BJ (cell line): ENCODE data around the gene ZMAT5. TPM values are rescaled to one million over a fixed set of nuclear protein-coding genes. Genes with fewer than 3 reads are reported as not detected.

ENCODE experiments used
- CTCF ChIA-PET: fragments of 350-600 bp; formaldehyde crosslinking; extraction: SDS; loops from one replicate; lab custom pipeline; 2021; ENCODE audit warnings: antibody characterized with exemption, inconsistent platforms; lab: Yijun Ruan, JAX
- POLR2A ChIA-PET: fragments of 300-600 bp; sonication (Branson Sonifier 250); formaldehyde crosslinking; extraction: SDS; loops from one replicate; lab custom pipeline; 2021; ENCODE audit warnings: antibody characterized with exemption; lab: Charles Lee
- DNase-seq: peaks from one replicate; pipeline ENCODE4 v3.0.0-alpha.2; 2011; ENCODE audit warnings: low read depth
- H3K27me3 ChIP-seq: 2 replicates; pipeline ENCODE4 v1.6.0; 2011; ENCODE audit warnings: low read length; ENCODE audit not compliant: control insufficient read depth, insufficient read depth
- H3K36me3 ChIP-seq: 2 replicates; pipeline ENCODE4 v1.5.1; 2011; ENCODE audit warnings: low read length; ENCODE audit not compliant: control insufficient read depth, insufficient read depth
- H3K4me3 ChIP-seq: 2 replicates; pipeline ENCODE4 v1.5.1; 2011; ENCODE audit warnings: low read depth, mild to moderate bottlenecking, control low read depth, low read length
- polyA plus RNA-seq: library from polyadenylated mRNA; depleted of rRNA; stranded (reverse); fragments of >200 nt; gene quantifications from 2 replicates; pipeline ENCODE4 v1.2.3, GENCODE V29; 2011
- TF ChIP-seq, protein P1 (sequence below): IDR thresholded peaks from 2 replicates; pipeline ENCODE4 v1.5.1; 2011; ENCODE audit warnings: low read depth, mild to moderate bottlenecking, control low read depth, inconsistent platforms, low read length, moderate library complexity; ENCODE audit not compliant: insufficient read depth

ZMAT5 gene
- polyA plus RNA-seq, 1 experiment = 29.0 TPM

DNA sequence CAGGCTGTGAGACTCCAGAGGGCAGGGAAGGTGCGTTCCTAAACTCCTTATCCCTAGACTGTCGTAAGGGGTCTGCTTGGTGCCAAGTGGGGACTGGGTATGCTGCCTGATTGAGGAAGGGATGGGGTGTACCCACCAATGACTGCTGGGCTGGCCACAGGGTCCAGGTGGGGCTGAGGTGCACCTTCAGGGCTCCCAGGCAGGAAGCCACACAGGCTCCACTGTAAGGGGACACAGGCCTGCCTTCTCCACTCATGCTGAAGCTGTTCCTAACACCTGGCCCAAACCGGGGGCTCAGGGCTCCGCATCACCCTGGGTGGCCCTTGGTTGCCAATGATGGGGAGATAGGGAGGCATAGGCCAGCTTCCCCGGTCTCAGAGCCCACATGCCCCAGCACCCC lies 26.6 kb downstream of the ZMAT5 start:
- ChIA-PET POLR2A (no interaction called here), CTCF (no interaction called here)
- Histone ChIP-seq H3K4me3 (no peak overlapping the region), H3K27me3 (no peaks in the 10 kb centered on the region), H3K36me3 (peaks cover 3% of the 10 kb centered on the region)
- DNase-seq = no peak
- TF ChIP-seq, protein P1, sequence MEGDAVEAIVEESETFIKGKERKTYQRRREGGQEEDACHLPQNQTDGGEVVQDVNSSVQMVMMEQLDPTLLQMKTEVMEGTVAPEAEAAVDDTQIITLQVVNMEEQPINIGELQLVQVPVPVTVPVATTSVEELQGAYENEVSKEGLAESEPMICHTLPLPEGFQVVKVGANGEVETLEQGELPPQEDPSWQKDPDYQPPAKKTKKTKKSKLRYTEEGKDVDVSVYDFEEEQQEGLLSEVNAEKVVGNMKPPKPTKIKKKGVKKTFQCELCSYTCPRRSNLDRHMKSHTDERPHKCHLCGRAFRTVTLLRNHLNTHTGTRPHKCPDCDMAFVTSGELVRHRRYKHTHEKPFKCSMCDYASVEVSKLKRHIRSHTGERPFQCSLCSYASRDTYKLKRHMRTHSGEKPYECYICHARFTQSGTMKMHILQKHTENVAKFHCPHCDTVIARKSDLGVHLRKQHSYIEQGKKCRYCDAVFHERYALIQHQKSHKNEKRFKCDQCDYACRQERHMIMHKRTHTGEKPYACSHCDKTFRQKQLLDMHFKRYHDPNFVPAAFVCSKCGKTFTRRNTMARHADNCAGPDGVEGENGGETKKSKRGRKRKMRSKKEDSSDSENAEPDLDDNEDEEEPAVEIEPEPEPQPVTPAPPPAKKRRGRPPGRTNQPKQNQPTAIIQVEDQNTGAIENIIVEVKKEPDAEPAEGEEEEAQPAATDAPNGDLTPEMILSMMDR = no peak

GRCh38 chr22:29739346-29739875 lies 27.4 kb downstream of the ZMAT5 start:
- no peak for DNase-seq
- Histone ChIP-seq H3K36me3 (peaks cover 2% of the 10 kb centered on the region), H3K4me3 (no peak overlapping the region), H3K27me3 (no peaks in the 10 kb centered on the region)
- CTCF ChIA-PET = interaction anchor here (1.0 kb wide), 1 partner anchor 15 kb away, joined by 3 read pairs; no protein-coding TSS in a partner anchor
- TF ChIP-seq, protein P1 = no peak
- POLR2A ChIA-PET = no interaction called here

- no peak overlapping the region for H3K4me3 ChIP-seq
- POLR2A ChIA-PET = no interaction called here
- DNase-seq = no peak
- no peaks in the 10 kb centered on the region for H3K27me3 ChIP-seq
- CTCF ChIA-PET = interaction anchor here (1.0 to 1.5 kb wide), 3 partner anchors 13 to 267 kb away, joined by 3 to 5 read pairs (median 3); no protein-coding TSS in a partner anchor
- TF ChIP-seq, protein P1 = no peak
- peaks cover 2% of the 10 kb centered on the region for H3K36me3 ChIP-seq
These were observed 28.5 kb downstream of the ZMAT5 start for GRCh38 chr22:29738118-29738815.

DNA sequence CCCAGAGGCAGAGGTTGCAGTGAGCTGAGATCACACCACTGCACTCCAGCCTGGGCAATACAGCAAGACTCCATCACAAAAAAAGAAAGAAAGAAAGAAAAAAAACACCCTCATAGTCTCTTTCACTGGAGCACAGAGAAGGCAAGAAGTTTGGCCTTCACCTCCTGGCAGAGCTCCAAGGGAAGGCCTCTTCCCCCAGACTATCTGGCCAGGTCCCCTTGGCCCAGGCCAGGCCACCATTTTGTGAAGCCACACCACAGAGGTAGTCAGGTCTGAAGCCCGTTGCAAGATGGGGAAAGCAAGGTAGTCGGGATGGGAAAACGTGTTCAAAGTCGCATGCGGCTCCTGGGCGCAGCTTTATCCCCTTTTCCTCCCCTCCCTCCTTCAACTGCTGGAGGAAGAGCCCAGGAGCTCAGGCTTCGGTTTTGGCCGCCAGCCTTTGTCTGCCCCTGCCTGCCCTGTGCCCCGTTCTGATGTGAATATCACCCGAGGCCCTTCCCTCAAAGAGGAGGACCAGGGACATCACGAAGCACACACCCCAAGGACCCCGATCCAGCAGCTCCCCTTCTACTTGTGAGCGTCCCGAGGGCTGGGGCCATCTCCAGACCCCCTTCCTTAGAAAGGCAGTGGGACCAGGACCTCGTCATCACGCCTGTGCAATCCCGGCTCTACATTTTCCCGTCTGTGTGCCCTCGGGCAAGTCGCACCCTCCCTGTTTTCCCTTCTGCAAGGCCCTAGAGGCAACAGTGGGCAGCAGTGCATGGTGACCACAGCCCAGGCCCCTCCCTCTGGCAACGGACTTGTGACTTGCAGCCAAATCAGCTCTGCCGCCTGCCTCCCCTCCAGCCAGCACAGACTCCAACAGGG lies 29.3 kb downstream of the ZMAT5 start:
- CTCF ChIA-PET = interaction anchor here (1.1 to 1.5 kb wide), 2 partner anchors 15 to 267 kb away, joined by 3 to 5 read pairs; no protein-coding TSS in a partner anchor
- peaks cover 2% of the 10 kb centered on the region for H3K36me3 ChIP-seq
- TF ChIP-seq, protein P1 = no peak
- DNase-seq = no peak
- no peaks in the 10 kb centered on the region for H3K27me3 ChIP-seq
- H3K4me3 ChIP-seq = no peak overlapping the region
- POLR2A ChIA-PET = no interaction called here

GRCh38 chr22:29735416-29735815 lies 31.4 kb downstream of the ZMAT5 start:
- TF ChIP-seq, protein P1 = no peak
- DNase-seq = no peak
- H3K4me3 ChIP-seq = no peak overlapping the region
- H3K36me3 ChIP-seq = peaks cover 3% of the 10 kb centered on the region
- POLR2A ChIA-PET = no interaction called here
- CTCF ChIA-PET = no interaction called here
- H3K27me3 ChIP-seq = no peaks in the 10 kb centered on the region
